ENCODE results near the gene GPRC5C.

- TF ChIP-seq POLR2A (IDR thresholded peaks at IDR 0.05) (no peak), CTCF (IDR thresholded peaks at IDR 0.05) (no peak), EP300 (IDR thresholded peaks at IDR 0.05) (no peak)
Measured at GRCh38 chr17:74464730-74465377, 33.0 kb downstream of the GPRC5C start.
